Measurements from ENCODE around the gene NDUFA3. TPM values are rescaled to one million over a fixed set of nuclear protein-coding genes. Genes with fewer than 3 reads are reported as not detected.

The NDUFA3 gene
- total and polyA plus RNA-seq, 10 of the 15 experiments (the other 5 are each of a cell fraction or from before 2014, with no cell fraction given), result 40.0 to 335 (median 153) TPM

DNA sequence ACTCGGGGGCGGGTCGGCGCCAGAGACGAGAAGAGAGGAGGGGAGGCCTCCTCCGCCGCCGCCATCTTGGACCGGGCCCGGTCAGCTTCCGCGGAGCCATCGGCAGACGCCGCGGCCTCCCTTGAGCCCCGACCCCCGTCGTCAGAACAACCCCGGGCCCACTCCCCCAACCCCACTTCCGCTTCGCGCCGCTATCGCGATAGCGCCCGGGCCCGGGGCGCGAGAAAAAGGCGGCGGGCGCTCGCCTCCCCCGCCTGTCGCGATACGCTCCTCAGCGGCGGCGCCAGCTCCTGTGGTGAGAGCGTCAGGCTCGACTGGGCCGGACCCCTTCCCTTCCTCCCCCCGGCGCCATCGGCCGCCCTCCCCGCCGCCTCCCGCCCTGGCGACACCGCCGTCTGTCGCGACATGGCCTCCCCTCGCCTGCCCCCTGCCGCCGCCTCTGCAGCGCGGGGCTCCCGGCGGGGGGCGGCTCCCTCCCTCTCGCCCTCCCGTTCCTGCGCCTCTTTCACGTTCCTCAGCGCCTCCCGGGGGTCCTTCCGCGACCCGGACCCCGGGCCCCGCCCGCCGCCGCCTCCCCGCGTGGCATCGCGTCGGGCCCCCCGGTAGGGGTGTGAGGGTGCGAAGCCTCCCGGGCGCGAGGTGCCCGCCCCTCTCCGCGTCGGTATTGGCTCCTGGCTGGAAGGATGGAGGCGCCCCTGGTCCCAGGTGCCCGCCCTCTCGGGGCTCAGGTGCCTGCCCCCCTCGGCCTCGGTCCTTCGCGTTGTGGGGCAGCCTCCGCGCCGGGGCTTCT is 35.2 kb downstream of the NDUFA3 start, which contains the start of gene CNOT3 (continued):
- TF ChIP-seq PKNOX1 (IDR thresholded peaks at IDR 0.05) (no peak), ZNF274 (IDR thresholded peaks at IDR 0.05; ENCODE audit: insufficient read depth, insufficient read length) (no peak), ESRRA (IDR thresholded peaks at IDR 0.05; ENCODE audit: low read length) (no peak), CBX5 (IDR thresholded peaks at IDR 0.05; ENCODE audit: low read depth) (no peak), ZBTB40 (IDR thresholded peaks at IDR 0.05; ENCODE audit: borderline replicate concordance) (no peak), NFIC (IDR thresholded peaks at IDR 0.05; ENCODE audit: low read depth, low read length) (no peak), BCL11A (IDR thresholded peaks at IDR 0.05; ENCODE audit: low read depth, low read length) (no peak), FOS (IDR thresholded peaks at IDR 0.05; ENCODE audit: borderline replicate concordance, extremely low read depth, insufficient read length) (no peak), PAX8 (IDR thresholded peaks at IDR 0.05) (no peak), WRNIP1 (IDR thresholded peaks at IDR 0.05; ENCODE audit: borderline replicate concordance, low read depth, low read length) (no peak), NFYA (IDR thresholded peaks at IDR 0.05; ENCODE audit: borderline replicate concordance, low read depth, low read length) (no peak), POLR2AphosphoS5 (IDR thresholded peaks at IDR 0.05; ENCODE audit: low read length) (peak; percentile 85), ZSCAN29 (IDR thresholded peaks at IDR 0.05) (no peak), TARDBP (IDR thresholded peaks at IDR 0.05; ENCODE audit: borderline replicate concordance) (no peak), CUX1 (IDR thresholded peaks at IDR 0.05; ENCODE audit: insufficient replicate concordance, low read depth, low read length) (no peak), POU2F2 (IDR thresholded peaks at IDR 0.05; ENCODE audit: borderline replicate concordance, low read depth, low read length) (no peak; the same call in 2 of the 3 replicates), FOXK2 (IDR thresholded peaks at IDR 0.05) (no peak)
- TF ChIP-seq, protein P1, sequence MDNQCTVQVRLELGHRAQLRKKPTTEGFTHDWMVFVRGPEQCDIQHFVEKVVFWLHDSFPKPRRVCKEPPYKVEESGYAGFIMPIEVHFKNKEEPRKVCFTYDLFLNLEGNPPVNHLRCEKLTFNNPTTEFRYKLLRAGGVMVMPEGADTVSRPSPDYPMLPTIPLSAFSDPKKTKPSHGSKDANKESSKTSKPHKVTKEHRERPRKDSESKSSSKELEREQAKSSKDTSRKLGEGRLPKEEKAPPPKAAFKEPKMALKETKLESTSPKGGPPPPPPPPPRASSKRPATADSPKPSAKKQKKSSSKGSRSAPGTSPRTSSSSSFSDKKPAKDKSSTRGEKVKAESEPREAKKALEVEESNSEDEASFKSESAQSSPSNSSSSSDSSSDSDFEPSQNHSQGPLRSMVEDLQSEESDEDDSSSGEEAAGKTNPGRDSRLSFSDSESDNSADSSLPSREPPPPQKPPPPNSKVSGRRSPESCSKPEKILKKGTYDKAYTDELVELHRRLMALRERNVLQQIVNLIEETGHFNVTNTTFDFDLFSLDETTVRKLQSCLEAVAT (IDR thresholded peaks at IDR 0.05), result no peak
